Heart left ventricle (tissue), 16 donors: Measurements from ENCODE around the gene SLC12A8. TPM values are rescaled to one million over a fixed set of nuclear protein-coding genes. Genes with fewer than 3 reads are reported as not detected.

Experiments
- ATAC-seq, 4 donors: fragments of 200-7000 bp; cut with Tn5 transposase; one replicate each; pipeline ENCODE4 v1.9.1; 2020 to 2022; ENCODE audit warnings: moderate library complexity in 4 of 4, mild to moderate bottlenecking in 3 of 4, moderate number of reproducible peaks in 1 of 4
- DNase-seq, 5 donors: peaks; one replicate each; pipeline ENCODE4 v3.0.0-alpha.2; 2020
- H3K27ac ChIP-seq, 12 donors: fragments of 200-600 bp; sonication (generic) in 4 of 12; one replicate each; pipeline versions ENCODE4 v1.5.0 to v1.8.0; 2016 to 2022; ENCODE audit warnings: mild to moderate bottlenecking in 2 of 12
- H3K27me3 ChIP-seq, 9 donors: fragments of 200-600 bp; sonication (generic) in 2 of 9; one replicate each; pipeline versions ENCODE4 v1.5.1 to v1.8.0; 2016 to 2022; ENCODE audit warnings: mild to moderate bottlenecking in 3 of 9
- H3K36me3 ChIP-seq, 9 donors: fragments of 200-600 bp; sonication (generic) in 2 of 9; one replicate each; pipeline versions ENCODE4 v1.5.0 to v1.8.0; 2018 to 2022; ENCODE audit warnings: mild to moderate bottlenecking in 2 of 9
- H3K4me1 ChIP-seq, 12 donors: fragments of 200-600 bp; sonication (generic) in 4 of 12; one replicate each; pipeline versions ENCODE4 v1.5.0 to v1.8.0; 2016 to 2022; ENCODE audit warnings: mild to moderate bottlenecking in 3 of 12
- H3K4me3 ChIP-seq, 12 donors: fragments of 200-600 bp; sonication (generic) in 4 of 12; one replicate each; pipeline versions ENCODE4 v1.5.0 to v1.8.0; 2017 to 2022; ENCODE audit warnings: mild to moderate bottlenecking in 9 of 12, moderate library complexity in 4 of 12
- H3K9me3 ChIP-seq, 12 donors: fragments of 200-600 bp; sonication (generic) in 4 of 12; one replicate each; pipeline versions ENCODE4 v1.5.0 to v1.8.0; 2016 to 2022; ENCODE audit warnings: mild to moderate bottlenecking in 1 of 12
- CTCF ChIP-seq, 12 donors: fragments of 200-600 bp; sonication (generic) in 4 of 12; IDR thresholded peaks; one replicate each; pipeline versions ENCODE4 v1.5.0 to v1.8.0; 2018 to 2022; ENCODE audit warnings: antibody characterized with exemption in 12 of 12, mild to moderate bottlenecking in 5 of 12
- POLR2A ChIP-seq, 2 donors: fragments of 450-650 bp; IDR thresholded peaks; one replicate each; pipeline ENCODE4 v1.6.1; 2017; ENCODE audit warnings: antibody characterized with exemption in 2 of 2, mild to moderate bottlenecking in 2 of 2, moderate library complexity in 2 of 2
- WGBS, 4 donors: extraction: QIAGEN DNeasy Blood & Tissue Kit in 2 of 4; methylation state at CpG; one replicate each; pipeline versions ENCODE4 v1.1.5 to v1.1.7; 2013 to 2018; 5-methylcytosine and 5-hydroxymethylcytosine counted together
- intact Hi-C, 10 donors: fragments of 100-400 bp; cut with DNase I; formaldehyde crosslinking; loops; one replicate each; pipeline versions ENCODE4 v1.11.1 to v1.14.2; 2022
- polyA plus RNA-seq, 2 donors: library from polyadenylated mRNA; stranded (reverse); fragments of 200-250 nt; gene quantifications; one replicate each; pipeline ENCODE4 v1.2.3, GENCODE V29; 2013
- total RNA-seq, 9 donors: library from RNA; depleted of rRNA in 2 of 9; stranded (reverse); fragments of >200 nt in 2 of 9; fragmentation: NEBNext Ultra II Directional in 3 of 9; extraction: Animal tissue kit (Norgen Biotek cat#: 25700) in 3 of 9; gene quantifications; one replicate each; pipeline versions ENCODE4 v1.1.0 to v1.2.4, GENCODE V29; 2016 to 2023
- donor health status: ischemic (EF 13 %, LVEDD 7.1; RV severe dilation, severe dysfunction).
- donor health status: healthy with polysubstance abuse.
- donor health status: DM: no; HTN: yes; CAD: no.
- donor health status: DM: no; HTN: no; CAD: no.
- donor health status: ischemic (EF 25% LVEDD 6.9; RV normal size, moderate dysfunction).
- donor health status: ischemic (EF 25% LVEDD 5.7; RV mildly dilated, moderate dysfunction).
- donor health status: healthy.
- donor health status: DM: yes; HTN: yes; CAD: no.
- donor health status: ischemic (EF 35%, LVEDD 5.7; RV mildly dilated, moderate dysfunction).
- donor health status: nonischemic (EF 11% LVEDD 7.7; RV severe dilation, severe dysfunction).
- donor health status: DM: yes; HTN: yes; CAD: no.
- donor health status: PGD.
- donor health status: ischemic (EF 29% LVEDD 5.4; RV normal size, mild dysfunction).
- donor health status: nonischemic (EF 23%, LVEDD 6.1; RV moderate dilation, normal function).

SLC12A8 gene
- total and polyA plus RNA-seq, 11 donors, result 0.09 to 1.9 (median 0.68) TPM; not detected in 3

- Histone ChIP-seq H3K9me3 (peaks cover 0 to 4% (median 0%) of the 10 kb centered on the region in 12 donors), H3K4me3 (no peak overlapping the region), H3K4me1 (peaks cover 0 to 11% (median 2%) of the 10 kb centered on the region in 12 donors), H3K36me3 (no peaks in the 10 kb centered on the region), H3K27me3 (no peaks in the 10 kb centered on the region), H3K27ac (no peak overlapping the region)
- intact Hi-C loops, result loop anchor here in 2 of 10 donors (10.0 kb wide), 1 partner anchor 45 kb away; no protein-coding TSS in a partner anchor
- WGBS, 4 donors, result 95 to 96% (median 96%) methylated on average over 10 of the region's 10 CpGs
- TF ChIP-seq CTCF (IDR thresholded peaks at IDR 0.05), result no peak
- TF ChIP-seq POLR2A (IDR thresholded peaks at IDR 0.05), result no peak
- DNase-seq (no peak), ATAC-seq (no peak)
Measured at GRCh38 chr3:125110016-125110875, 102.3 kb downstream of the SLC12A8 start.

GRCh38 chr3:125109536-125109925 is 103.0 kb downstream of the SLC12A8 start:
- peaks cover 0 to 6% (median 0%) of the 10 kb centered on the region in 12 donors for H3K9me3 ChIP-seq
- WGBS, 4 donors, result 94 to 98% (median 96%) methylated on average over 4 of the region's 4 CpGs
- no peaks in the 10 kb centered on the region for H3K36me3 ChIP-seq
- intact Hi-C loops, result loop anchor here in 1 of 10 donors (5.0 kb wide), 1 partner anchor 37 kb away; no protein-coding TSS in a partner anchor
- H3K27ac ChIP-seq, result no peak overlapping the region
- DNase-seq, result no peak
- no peaks in the 10 kb centered on the region for H3K27me3 ChIP-seq
- TF ChIP-seq POLR2A (IDR thresholded peaks at IDR 0.05) (no peak), CTCF (IDR thresholded peaks at IDR 0.05) (no peak)
- ATAC-seq, result no peak
- peaks cover 0 to 9% (median 0%) of the 10 kb centered on the region in 12 donors for H3K4me1 ChIP-seq
- H3K4me3 ChIP-seq, result no peak overlapping the region

- ATAC-seq (no peak), DNase-seq (no peak)
- Histone ChIP-seq H3K36me3 (no peaks in the 10 kb centered on the region), H3K9me3 (peaks cover 0 to 6% (median 0%) of the 10 kb centered on the region in 12 donors), H3K4me3 (no peak overlapping the region), H3K27ac (no peak overlapping the region), H3K4me1 (peaks cover 0 to 9% (median 0%) of the 10 kb centered on the region in 12 donors), H3K27me3 (no peaks in the 10 kb centered on the region)
- 94 to 96% (median 96%) methylated on average over 9 of the region's 9 CpGs for WGBS, 4 donors
- TF ChIP-seq CTCF (IDR thresholded peaks at IDR 0.05), result no peak
- no peak for TF ChIP-seq POLR2A (IDR thresholded peaks at IDR 0.05)
- intact Hi-C loops, result loop anchor here in 1 of 10 donors (5.0 kb wide), 1 partner anchor 37 kb away; no protein-coding TSS in a partner anchor
Measured at GRCh38 chr3:125108833-125109535, 103.6 kb downstream of the SLC12A8 start.
